GM10266 (cell line): ENCODE results near the gene LAMB1.
A peak's percentile ranks its signal among the peaks of the same experiment; 100 is the strongest.

Experiments used
- DNase-seq: peaks from one replicate; pipeline ENCODE4 v3.0.0; 2012; ENCODE audit errors: extremely low spot score
- TF ChIP-seq, protein P1 (sequence below): IDR thresholded peaks from 2 replicates; pipeline ENCODE4 v1.5.1; 2012; ENCODE audit warnings: mild to moderate bottlenecking, low read depth; ENCODE audit not compliant: control insufficient read depth, insufficient read depth; ENCODE audit errors: missing control alignments

Gene LAMB1

DNA sequence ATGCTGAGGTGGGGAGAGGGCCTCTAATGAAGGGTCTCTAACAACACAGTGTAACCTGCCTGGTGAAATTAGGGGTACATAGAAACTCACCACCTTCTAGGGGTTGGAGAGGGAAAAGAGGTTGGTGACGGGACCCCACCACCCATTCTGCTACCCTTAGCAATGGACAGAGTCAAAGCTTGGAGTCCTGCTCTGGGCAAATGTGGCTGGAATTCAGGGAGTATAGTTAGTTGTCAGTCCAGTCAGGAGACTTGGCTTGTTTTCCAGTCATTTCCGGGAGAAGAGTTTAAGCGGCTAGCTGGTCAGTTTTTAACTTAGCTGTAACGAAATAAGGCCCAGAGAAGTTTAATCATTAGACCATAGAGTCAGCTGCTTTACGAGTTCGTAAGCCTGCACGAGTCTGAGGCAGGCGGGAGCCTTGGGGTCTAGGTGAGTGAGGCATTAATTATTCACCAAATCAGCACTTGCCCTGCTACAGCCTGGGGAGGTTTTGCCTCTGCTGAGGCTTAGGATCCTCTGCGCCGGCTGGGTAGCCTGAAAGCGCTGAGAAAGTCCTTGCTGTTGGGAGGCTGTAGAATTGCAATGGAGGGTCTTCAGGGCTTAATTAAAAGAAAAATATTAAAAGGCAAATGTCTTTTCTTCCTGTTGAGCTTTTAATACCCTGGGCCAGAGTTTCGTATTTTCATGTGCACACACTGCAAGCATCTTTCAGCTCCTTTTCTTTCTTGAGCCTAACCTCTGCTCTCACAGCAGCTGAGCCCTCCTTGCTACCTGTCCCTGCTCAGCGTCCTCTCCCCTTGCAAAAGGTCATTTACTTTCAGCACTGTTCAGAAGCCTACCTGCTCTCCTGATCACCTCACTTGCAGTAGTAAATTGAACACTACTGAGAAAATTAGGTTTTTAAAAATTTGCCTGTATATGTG lies 1.5 kb upstream of the LAMB1 start:
- TF ChIP-seq, protein P1, sequence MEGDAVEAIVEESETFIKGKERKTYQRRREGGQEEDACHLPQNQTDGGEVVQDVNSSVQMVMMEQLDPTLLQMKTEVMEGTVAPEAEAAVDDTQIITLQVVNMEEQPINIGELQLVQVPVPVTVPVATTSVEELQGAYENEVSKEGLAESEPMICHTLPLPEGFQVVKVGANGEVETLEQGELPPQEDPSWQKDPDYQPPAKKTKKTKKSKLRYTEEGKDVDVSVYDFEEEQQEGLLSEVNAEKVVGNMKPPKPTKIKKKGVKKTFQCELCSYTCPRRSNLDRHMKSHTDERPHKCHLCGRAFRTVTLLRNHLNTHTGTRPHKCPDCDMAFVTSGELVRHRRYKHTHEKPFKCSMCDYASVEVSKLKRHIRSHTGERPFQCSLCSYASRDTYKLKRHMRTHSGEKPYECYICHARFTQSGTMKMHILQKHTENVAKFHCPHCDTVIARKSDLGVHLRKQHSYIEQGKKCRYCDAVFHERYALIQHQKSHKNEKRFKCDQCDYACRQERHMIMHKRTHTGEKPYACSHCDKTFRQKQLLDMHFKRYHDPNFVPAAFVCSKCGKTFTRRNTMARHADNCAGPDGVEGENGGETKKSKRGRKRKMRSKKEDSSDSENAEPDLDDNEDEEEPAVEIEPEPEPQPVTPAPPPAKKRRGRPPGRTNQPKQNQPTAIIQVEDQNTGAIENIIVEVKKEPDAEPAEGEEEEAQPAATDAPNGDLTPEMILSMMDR: no peak
- peak; percentile 16 for DNase-seq

GRCh38 chr7:108003599-108003935 lies 606 bp upstream of the LAMB1 start:
- DNase-seq: no peak
- TF ChIP-seq, protein P1: no peak

DNA sequence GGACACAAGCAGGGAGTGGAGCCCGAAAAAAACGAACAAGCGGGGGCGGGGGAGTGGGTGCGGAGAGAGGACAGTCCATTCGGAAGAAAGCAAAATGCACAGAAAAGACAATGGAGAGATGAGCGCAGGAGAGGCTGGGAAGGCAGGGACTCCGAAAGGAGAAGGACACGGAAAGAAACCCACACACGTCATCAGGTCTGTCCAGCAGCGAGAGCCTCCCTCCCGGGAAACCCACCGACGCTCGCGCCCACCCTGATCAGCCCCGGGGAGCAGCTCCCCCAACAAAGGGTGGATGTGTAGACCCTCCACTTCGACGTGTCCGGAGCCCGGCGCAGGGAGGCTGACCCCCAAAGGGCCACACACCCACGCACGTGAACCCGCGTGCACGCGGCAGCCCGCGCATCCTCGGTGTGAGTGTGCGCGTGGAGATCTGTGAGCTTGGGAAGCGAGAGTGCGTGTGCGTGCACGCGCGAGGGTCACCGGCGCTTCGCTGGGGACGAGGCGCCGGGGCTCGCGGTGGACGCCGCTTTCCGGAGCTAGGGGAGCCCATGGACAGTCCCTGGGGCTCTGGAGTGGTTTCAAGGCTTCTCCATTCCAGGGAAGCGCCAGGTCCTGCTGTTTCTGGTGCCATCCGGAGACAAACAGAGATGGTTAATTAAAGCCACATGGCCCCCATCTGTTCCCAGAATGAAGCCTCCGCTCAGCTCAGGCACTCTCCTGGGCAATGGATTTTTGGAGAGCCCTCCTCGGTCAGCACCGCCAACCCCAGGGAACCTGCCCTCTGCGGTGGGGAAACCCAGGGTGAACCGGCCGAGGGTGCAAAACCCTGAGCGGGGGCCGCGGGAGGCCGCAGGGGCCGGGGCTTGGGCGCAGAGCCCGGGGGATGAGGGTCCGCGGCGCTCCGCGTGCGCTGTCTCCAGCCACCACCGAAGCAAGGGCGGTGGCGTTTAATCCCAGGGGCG lies 916 bp downstream of the LAMB1 start:
- TF ChIP-seq, protein P1: no peak
- peak; percentile 35 for DNase-seq

DNA sequence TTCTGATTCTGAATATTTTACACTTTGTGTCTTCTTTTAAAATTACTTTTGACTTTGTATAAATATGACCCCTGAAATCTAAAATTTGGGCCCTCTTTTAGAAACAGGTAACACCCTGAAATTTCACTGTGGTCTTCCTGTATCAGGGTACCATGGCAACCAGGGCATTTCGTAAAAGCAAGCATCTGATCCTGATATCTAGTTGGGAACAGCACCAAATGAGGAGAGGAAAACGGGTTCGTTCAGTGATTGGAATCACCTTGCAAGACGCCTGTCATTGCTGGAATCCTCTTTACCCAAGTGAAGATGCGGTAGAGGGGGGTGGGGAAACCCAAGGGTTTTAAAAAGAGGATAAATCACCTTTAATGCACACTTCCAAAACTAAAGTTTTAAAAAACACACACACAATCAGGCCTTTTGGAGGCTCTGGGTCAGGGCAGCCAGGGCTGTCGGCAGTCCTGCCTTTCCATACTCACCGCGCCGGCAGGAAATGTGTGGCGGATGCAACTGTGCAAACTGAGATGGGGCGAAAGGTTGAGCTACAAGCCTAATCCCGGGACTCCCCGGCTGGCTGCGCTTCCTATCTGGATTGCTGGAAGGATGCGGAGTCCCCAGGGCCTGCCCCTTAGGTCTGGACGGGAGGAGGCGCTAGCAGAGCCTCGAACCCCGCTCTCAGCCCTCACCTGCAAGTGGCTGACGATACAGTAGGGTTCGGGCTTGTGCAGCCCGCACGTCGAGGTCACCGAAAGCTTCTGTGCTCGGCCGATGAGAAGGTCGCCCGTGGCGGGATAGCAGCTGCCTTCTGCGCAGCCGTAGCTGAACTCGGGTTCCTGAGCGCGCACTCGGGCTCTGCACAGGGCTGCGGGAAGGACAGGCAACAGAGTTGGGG lies 1.8 kb downstream of the LAMB1 start:
- TF ChIP-seq, protein P1: no peak
- peak; percentile 14 for DNase-seq

DNA sequence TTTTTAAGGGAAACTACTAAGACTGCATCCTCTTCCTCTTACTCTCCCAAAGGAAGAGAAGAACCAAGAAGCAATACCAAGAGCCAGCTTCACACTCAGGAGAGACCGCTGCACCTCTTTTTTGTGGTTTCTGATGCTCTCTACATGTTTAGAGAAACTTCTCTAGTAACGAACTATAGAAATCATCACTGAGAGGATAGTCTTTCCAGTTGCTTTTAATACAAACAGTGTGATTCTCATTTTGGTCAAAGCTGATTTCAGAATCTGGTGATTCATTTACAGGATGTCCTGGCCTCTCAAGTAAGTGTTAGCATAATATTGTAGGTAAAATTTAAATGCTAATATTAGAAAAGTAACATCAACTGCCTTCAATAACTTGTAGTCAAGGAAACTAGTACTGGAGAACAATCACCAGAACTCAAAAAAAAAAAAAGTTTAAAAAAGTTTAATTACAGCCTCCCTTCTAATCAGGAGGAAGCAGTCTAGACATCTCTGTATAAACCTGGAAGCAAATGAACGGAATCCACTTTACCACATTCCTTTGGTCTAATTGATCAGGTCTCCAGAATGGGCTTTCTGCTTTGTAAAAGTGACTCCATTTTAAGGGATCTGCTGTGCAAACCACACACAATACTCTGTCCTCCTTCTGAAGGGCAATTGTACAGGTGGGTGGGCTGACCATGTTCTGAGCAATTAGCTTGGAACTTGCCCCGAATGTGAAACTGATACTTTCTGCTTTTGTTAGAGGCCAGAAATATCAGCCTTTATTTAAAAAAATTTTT lies 3.0 kb downstream of the LAMB1 start:
- TF ChIP-seq, protein P1: no peak
- DNase-seq: no peak

DNA sequence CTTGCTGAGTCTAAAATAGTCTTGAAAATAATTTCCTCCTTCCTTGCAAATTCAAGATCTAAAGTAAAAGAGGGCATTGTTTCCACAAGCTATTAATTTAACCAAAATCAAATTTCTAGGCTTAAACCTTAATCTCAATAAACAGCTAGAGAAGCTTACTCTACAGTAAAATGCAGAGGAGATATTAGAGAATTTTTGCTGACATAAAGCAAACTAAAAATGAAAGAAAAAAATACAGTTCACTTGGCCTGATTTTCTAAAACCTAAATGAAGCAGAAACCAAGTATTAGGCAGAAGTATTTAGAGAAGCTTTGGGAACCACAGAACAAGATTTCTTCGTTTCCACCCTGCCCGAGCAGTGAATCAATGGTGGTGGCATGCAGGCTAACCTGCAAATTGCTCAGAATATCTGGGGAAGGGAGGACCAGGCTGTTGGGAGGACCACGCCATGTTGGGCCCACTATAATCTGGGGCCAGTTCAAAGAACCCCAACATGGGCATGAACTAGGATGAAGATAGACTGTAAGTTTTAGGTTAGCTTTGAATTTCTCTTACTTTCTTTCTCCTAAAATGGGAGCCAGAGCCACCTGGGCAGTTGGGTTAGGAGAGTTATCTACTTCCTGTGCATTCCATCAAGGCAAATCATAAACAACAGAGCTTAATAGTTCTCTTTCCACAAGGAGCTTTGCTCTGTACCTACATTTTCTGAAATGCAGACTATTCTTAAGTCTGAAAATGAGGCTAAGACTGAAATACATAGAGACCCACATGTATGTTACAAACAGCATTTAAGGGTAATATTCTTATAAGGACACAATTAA lies 4.1 kb downstream of the LAMB1 start:
- TF ChIP-seq, protein P1: no peak
- DNase-seq: no peak
